K562 (cell line): ENCODE data around the gene RBFOX2. TPM values are rescaled to one million over a fixed set of nuclear protein-coding genes. Genes with fewer than 3 reads are reported as not detected.

Source experiments
- HNRNPH1 ChIP-seq: fragments of 200-400 bp; formaldehyde crosslinking; optimal IDR thresholded peaks from 2 replicates; pipeline ENCODE3; 2017; ENCODE audit warnings: low read depth, mild to moderate bottlenecking, low read length, moderate library complexity
- KDM5B ChIP-seq: fragments of 200-600 bp; sonication (generic); IDR thresholded peaks from 2 replicates; pipeline ENCODE4 v1.6.1; 2012; ENCODE audit warnings: low read depth, mild to moderate bottlenecking, moderate library complexity, low read length, control low read depth, inconsistent platforms; ENCODE audit not compliant: insufficient replicate concordance
- REST ChIP-seq, 2 experiments: fragments of 450-650 bp; formaldehyde crosslinking in 1 of 2; IDR thresholded peaks; 2 replicates each; pipeline versions ENCODE4 v1.4.0 to v1.6.1; 2014 to 2020; ENCODE audit warnings: mild to moderate bottlenecking in 2 of 2, borderline replicate concordance in 1 of 2, low read depth in 1 of 2
- polyA plus RNA-seq, 8 experiments: library from polyadenylated mRNA; depleted of rRNA in 4 of 8; stranded (reverse) in 5 of 8; unstranded in 3 of 8; fragments of >200 nt; fragmentation: Nextera tagmentation in 2 of 8; fragmentation: Illumina TruSeq in 1 of 8; extraction: Ambion mirVana in 2 of 8; extraction: Trizol in 1 of 8; gene quantifications; 2 replicates each; pipeline versions ENCODE4 v1.2.1 to v1.2.3, GENCODE V29; 2011 to 2014; ENCODE audit warnings: inconsistent platforms in 1 of 8, missing spikeins in 1 of 8
- total RNA-seq, 7 experiments: library from RNA; depleted of rRNA in 6 of 7; stranded (reverse); fragments of >200 nt in 6 of 7; fragmentation: Illumina TruSeq in 2 of 7; extraction: Trizol in 2 of 7; gene quantifications; 2 replicates each; pipeline versions ENCODE4 v1.2.1 to v1.2.3, GENCODE V29; 2011 to 2021; ENCODE audit warnings: low replicate concordance in 1 of 7

RBFOX2 gene
- total and polyA plus RNA-seq, 9 of the 15 experiments (the other 6 are each of a cell fraction or from before 2014, with no cell fraction given): 5.8 to 24.8 (median 14.2) TPM

DNA sequence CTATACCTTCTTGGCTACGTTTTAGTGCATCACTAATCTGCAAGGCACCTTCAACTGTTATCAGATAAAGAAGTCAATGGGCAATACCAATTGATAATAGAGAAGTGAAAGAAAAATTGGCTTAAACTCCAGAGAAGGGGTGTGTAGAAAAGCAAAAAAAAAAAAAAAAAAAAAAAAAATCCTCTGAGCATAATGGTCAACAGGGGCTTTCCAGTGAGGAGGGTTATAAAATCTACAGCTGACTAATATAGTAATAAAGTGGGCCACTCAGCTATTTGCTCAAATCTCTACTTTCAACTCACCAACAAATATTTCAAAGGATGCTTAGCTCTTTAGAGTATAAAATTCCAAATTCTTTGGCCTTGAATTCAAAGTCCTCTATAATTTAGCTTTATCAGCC, 233.1 kb downstream of the RBFOX2 start (continued):
- TF ChIP-seq REST (IDR thresholded peaks at IDR 0.05; ENCODE audit: borderline replicate concordance): no peak
- no peak for TF ChIP-seq REST (CRISPR knock-in tag; IDR thresholded peaks at IDR 0.05; ENCODE audit: low read depth)
- TF ChIP-seq KDM5B: no peak
- no peak for TF ChIP-seq HNRNPH1
- TF ChIP-seq, all 486 proteins: peak for 0
